Ascending aorta (tissue), 2 donors: ENCODE measurements around the gene SLC11A1. TPM values are rescaled to one million over a fixed set of nuclear protein-coding genes. Genes with fewer than 3 reads are reported as not detected.

Experiments
- DNase-seq, 2 donors: peaks; one replicate each; pipeline ENCODE4 v3.0.0-alpha.2; 2019; ENCODE audit warnings: low spot score in 2 of 2
- H3K27ac ChIP-seq, 2 donors: fragments of 200-600 bp; sonication (generic); one replicate each; pipeline ENCODE4 v1.5.1; 2016 to 2017; ENCODE audit warnings: mild to moderate bottlenecking in 1 of 2
- H3K27me3 ChIP-seq: fragments of 200-600 bp; sonication (generic); one replicate; pipeline ENCODE4 v1.5.1; 2017
- H3K36me3 ChIP-seq, 2 donors: fragments of 200-600 bp; sonication (generic); one replicate each; pipeline ENCODE4 v1.5.1; 2016
- H3K4me1 ChIP-seq, 2 donors: fragments of 200-600 bp; sonication (generic); one replicate each; pipeline ENCODE4 v1.5.1; 2016 to 2017; ENCODE audit warnings: mild to moderate bottlenecking in 1 of 2
- H3K4me3 ChIP-seq, 2 donors: fragments of 200-600 bp; sonication (generic); one replicate each; pipeline ENCODE4 v1.5.1; 2016 to 2017; ENCODE audit warnings: mild to moderate bottlenecking in 1 of 2
- H3K9me3 ChIP-seq, 2 donors: fragments of 200-600 bp; sonication (generic); one replicate each; pipeline ENCODE4 v1.5.1; 2016
- CTCF ChIP-seq, 3 experiments: fragments of 200-600 bp in 2 of 3; fragments of 450-650 bp in 1 of 3; sonication (generic) in 2 of 3; IDR thresholded peaks; one replicate each; pipeline ENCODE4 v1.5.1; 2016 to 2019; ENCODE audit warnings: antibody characterized with exemption in 3 of 3, mild to moderate bottlenecking in 1 of 3, moderate library complexity in 1 of 3
- intact Hi-C: fragments of 100-400 bp; cut with DNase I; formaldehyde crosslinking; loops from one replicate; pipeline ENCODE4 v1.15.1; 2023
- total RNA-seq: library from RNA; depleted of rRNA; stranded (reverse); fragments of >200 nt; gene quantifications from one replicate; pipeline ENCODE4 v1.1.0, GENCODE V29; 2016

SLC11A1 gene
- total RNA-seq, 1 donor from 2014 or later, result 16.4 TPM

- no peaks in the 10 kb centered on the region for H3K36me3 ChIP-seq
- H3K4me1 ChIP-seq, result peaks cover 0 to 9% of the 10 kb centered on the region in 2 donors
- H3K27ac ChIP-seq, result peak overlapping the region; percentile 98
- no peaks in the 10 kb centered on the region for H3K27me3 ChIP-seq
- no peak for TF ChIP-seq CTCF (IDR thresholded peaks at IDR 0.05)
- intact Hi-C loops, result loop anchor here (2.0 kb wide), 1 partner anchor 29 kb away; no protein-coding TSS in a partner anchor
- H3K4me3 ChIP-seq, result peak overlapping the region; percentile 35 to 79
- DNase-seq, result no peak
- no peaks in the 10 kb centered on the region for H3K9me3 ChIP-seq
Measured at GRCh38 chr2:218395456-218395825, 13.4 kb downstream of the SLC11A1 start.

GRCh38 chr2:218395826-218396687 lies 14.0 kb downstream of the SLC11A1 start:
- peak; percentile 70 to 96 for DNase-seq
- intact Hi-C loops, result loop anchor here (1.0 to 2.0 kb wide), 6 partner anchors 10 to 172 kb away; partner anchors contain the start of genes AAMP, CNOT9, PNKD and TMBIM1

GRCh38 chr2:218396688-218397462 lies 14.8 kb downstream of the SLC11A1 start:
- intact Hi-C loops, result loop anchor here (1.0 to 2.0 kb wide), 5 partner anchors 9 to 171 kb away; partner anchors contain the start of genes AAMP, CNOT9, PNKD and TMBIM1

More at GRCh38 chr2:218395826-218396687, 14.0 kb downstream of the SLC11A1 start:
- Histone ChIP-seq H3K27ac (peak overlapping the region; percentile 98), H3K9me3 (no peaks in the 10 kb centered on the region), H3K36me3 (no peaks in the 10 kb centered on the region), H3K27me3 (no peaks in the 10 kb centered on the region), H3K4me1 (peaks cover 0 to 9% of the 10 kb centered on the region in 2 donors), H3K4me3 (peak overlapping the region; percentile 79 to 99)
- TF ChIP-seq CTCF (IDR thresholded peaks at IDR 0.05), result peak; percentile 88 to 98 (median 97)

GRCh38 chr2:218397463-218397819 lies 15.4 kb downstream of the SLC11A1 start:
- intact Hi-C loops, result loop anchor here (2.0 kb wide), 1 partner anchor 105 kb away; the partner anchor contains the start of gene TMBIM1
- no peak for DNase-seq
- peak overlapping the region; percentile 79 to 99 for H3K4me3 ChIP-seq
- H3K36me3 ChIP-seq, result peaks cover 7 to 12% of the 10 kb centered on the region in 2 donors
- TF ChIP-seq CTCF (IDR thresholded peaks at IDR 0.05), result no peak
- peaks cover 10 to 23% of the 10 kb centered on the region in 2 donors for H3K4me1 ChIP-seq
- no peaks in the 10 kb centered on the region for H3K9me3 ChIP-seq
- peak overlapping the region; percentile 98 for H3K27ac ChIP-seq
- no peaks in the 10 kb centered on the region for H3K27me3 ChIP-seq

More at GRCh38 chr2:218396688-218397462, 14.8 kb downstream of the SLC11A1 start:
- Histone ChIP-seq H3K4me3 (peak overlapping the region; percentile 79 to 99), H3K4me1 (peaks cover 7 to 17% of the 10 kb centered on the region in 2 donors), H3K27ac (peak overlapping the region; percentile 98), H3K36me3 (peaks cover 1 to 7% of the 10 kb centered on the region in 2 donors), H3K27me3 (no peaks in the 10 kb centered on the region), H3K9me3 (no peaks in the 10 kb centered on the region)
- DNase-seq, result peak; percentile 68 to 90
- no peak for TF ChIP-seq CTCF (IDR thresholded peaks at IDR 0.05)

GRCh38 chr2:218397820-218398436 lies 15.9 kb downstream of the SLC11A1 start:
- DNase-seq, result peak in 1 of 2 donors; percentile 90
- H3K4me1 ChIP-seq, result peaks cover 10 to 26% of the 10 kb centered on the region in 2 donors
- intact Hi-C loops, result loop anchor here (1.0 to 2.0 kb wide), 4 partner anchors 105 to 211 kb away; partner anchors contain the start of gene TMBIM1
- no peaks in the 10 kb centered on the region for H3K27me3 ChIP-seq
- H3K4me3 ChIP-seq, result peak overlapping the region; percentile 79 to 99
- H3K27ac ChIP-seq, result peak overlapping the region; percentile 98
- no peak for TF ChIP-seq CTCF (IDR thresholded peaks at IDR 0.05)
- peaks cover 12 to 17% of the 10 kb centered on the region in 2 donors for H3K36me3 ChIP-seq
- H3K9me3 ChIP-seq, result no peaks in the 10 kb centered on the region
